Measurements from ENCODE around the gene MAPKAP1.
A peak's percentile ranks its signal among the peaks of the same experiment; 100 is the strongest.

The MAPKAP1 gene

DNA sequence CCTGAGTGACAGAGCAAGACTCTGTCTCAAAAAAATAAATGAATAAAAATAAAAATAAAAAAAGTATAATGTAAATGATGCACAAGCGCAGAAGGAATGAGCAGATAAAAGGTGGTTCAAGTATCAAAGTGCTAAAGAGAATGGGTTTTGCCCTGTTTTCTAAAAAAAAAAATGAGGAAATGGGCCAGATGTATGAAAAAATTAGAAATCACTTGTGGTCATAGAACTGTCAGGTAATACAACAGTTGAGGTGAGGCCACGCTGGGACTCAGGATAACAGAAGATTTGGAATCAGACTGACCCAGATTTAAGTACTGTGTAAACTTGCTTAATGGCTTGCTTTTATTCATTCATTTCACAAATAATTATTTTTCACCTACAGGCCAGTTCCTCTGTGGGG lies 69.8 kb downstream of the MAPKAP1 start:
- DNase-seq: no peak

DNA sequence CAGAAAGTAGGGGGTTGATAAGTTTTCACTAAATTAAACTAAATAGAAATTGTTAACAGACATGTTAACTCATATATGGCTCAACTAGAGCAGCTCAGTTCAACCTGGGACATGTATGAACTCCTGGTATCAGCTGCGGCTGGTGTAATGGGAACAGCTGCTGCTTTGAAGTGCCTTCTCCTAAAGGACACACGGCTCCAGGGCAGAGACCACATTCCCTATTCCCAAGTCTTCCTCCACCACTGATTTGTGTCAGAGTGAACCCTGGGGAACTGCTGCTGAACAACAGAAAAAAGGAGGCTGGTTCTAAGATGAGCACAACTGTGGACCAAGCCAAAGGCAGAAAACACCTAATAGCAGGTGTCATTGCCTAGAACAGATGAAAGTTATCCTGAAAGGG lies 71.1 kb downstream of the MAPKAP1 start:
- DNase-seq: peak; percentile 17

DNA sequence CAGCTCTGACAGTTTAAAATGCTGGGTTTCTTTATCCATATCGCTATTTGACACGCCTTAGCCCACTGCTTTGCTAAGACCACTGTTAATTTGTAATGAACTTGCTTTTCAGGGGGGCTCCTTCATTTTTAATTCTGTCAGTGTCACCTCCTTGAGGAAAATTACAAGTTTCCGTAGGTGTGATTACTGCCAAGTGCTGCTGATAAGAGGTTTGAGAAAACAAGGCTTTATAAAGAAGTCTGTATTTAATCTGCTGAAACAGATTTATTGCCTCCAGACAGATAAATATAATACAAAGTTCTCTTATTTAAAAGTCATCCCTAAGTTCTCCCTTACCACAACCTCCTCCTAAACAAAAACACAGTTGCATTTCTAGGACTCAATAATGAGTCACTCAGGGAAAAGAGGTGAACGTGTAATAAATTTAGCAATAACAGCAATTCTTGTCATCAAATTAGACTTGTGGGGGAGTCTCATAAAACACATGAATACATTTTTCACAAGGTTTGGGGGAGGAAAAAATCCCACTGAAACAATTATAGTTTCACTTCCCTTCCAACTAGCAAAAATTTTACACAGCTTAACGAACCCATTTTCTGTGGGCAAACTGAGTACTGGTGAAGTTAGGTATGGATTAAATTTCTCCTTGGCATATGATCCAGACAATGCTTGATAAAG lies 72.8 kb downstream of the MAPKAP1 start:
- no peak for DNase-seq

DNA sequence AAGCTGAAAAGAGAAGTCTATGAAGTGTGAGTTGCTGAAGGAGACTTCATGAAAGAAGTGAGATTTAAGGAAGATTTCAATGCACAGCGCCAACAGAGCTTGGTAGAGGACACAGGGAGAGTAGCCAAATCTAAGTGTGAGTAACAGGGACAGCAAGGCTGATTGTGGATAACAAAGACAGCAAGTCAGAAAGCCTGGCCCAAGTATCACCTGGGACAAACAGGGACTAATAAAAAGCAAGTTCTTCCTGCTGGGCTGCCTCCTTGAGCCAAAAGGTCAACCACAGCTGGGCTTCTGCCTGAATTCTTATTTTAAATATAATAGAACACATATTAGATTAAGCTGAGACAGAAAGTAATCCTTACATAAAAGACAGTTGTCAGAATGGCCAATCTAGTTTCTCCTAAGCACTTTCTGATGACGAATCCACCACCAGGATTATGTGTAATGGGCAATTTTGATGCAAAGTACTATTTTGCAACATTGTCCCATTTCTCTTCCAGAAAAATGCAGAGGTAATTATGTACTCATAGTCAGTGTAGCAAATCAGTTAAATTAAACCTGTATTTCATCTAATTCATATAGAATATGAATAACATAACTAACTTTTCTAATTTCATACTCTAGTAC lies 73.8 kb downstream of the MAPKAP1 start:
- DNase-seq: no peak

DNA sequence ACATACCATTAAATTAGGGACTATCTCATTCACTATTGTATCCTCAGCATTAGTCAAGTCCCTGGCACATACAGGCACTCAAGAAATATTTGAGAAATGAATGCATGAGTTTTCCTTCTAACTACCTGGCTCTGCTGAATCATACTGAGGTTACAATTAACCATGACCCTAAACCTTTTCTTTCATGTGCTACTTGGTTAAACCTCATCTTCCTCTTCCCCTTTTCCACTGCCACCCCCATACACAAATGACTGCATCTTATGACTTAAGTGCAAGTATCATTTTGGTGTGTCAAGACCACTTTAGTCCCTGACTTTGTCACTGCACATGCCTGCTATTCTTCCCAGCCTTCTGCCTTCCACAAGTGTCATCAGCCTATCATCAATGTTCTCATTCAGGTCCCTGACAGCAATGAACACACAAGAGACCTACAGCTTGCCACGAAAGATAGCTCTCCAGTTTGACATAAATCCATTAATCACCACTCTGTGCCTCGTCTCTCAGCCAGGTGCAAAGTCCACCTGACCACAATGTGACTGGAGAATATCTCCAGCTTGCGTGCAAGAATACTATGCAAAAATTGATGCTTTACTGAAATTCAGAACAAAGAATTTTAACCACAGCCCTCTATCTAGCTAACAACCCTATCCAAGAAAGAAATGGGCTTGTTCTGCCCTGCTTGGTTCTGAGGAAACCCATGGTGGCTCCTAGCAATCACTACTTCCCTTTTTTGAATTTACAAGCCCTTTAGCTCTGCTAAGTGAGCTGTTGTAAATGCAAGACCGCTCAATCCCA lies 74.5 kb downstream of the MAPKAP1 start:
- DNase-seq: peak; percentile 48

DNA sequence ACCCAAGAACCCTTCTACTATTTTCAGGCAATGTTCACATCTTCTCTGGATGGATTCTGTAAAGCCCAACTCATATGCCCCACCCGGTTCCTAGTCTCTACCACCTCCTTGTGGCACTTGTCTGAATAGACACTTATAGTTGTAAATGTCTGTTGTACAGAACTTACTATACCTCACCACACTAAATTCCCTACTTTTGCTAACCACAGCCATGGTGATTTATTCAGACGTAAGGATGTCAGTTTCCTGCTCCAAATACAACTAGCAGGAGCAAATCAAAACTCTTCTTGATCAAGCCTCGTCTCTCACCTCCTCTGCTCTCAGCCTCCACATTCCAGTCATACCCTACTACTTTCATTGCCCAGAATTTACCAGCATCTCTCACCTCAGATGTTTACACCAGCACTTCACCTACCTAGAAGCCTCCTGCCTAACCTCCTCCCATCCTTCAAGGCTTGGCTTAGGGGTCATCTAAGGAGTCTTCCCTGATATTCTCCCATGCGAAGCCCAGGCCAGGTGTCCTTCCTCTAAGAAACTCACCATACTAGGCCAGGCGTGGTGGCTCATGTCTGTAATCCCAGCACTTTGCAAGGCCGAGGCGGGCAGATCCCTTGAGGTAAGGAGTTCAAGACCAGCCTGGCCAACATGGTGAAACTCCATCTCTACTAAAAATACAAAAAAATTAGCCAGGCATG lies 75.5 kb downstream of the MAPKAP1 start:
- DNase-seq: peak; percentile 21

DNA sequence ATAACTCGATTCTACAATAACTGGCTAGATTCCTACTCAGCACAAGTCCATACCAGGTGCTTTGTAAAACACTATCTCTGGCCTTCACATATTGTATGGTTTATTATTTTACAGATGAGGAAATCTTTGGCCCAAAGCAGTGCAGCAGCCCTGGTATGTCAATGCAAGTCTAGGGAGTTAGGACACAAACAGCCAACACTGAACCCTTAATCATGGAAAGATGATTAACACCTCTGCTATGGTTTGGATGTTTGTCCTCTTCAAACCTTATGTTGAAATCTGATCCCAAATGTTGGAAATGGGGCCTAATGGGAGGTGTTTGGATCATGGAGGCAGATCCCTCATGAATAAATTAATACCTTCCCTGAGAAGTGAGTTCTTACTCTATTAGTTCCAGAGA lies 76.6 kb downstream of the MAPKAP1 start:
- DNase-seq: no peak

DNA sequence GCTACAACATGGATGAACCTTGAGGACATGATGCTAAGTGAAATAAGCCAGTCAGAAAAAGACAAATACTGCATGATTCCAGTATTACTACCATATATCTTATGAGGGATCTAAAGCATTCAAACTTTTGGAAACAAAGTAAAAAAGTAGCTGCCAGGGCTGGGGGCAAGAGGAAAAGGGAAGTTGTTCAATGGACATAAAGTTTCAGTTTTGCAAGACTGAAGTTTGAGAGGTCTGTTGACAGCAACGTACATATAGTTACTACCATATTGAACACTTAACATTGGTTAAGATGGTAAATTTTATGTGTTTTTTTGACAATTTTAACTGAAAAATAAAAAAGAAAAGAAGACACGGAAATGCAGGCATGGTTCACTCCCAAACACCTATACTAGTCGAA lies 77.6 kb downstream of the MAPKAP1 start:
- no peak for DNase-seq

DNA sequence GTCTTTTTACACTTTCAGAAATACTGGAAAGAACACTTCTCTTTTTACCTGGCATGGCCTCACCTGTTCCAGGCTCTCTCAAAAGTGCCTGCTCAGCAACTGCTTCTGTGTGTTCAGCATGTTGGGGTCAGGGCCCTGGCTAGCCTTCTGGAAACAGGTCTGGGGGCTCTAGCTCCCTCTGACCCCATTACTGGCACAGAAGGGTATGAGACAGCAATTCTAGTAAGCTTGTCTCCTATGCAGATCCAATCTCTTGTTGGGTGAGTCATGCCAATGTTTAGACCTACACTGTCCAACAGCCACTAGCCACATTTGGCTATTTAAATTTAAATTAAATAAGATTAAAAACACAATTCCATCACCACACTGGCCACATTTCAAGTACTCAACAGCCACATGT lies 80.8 kb downstream of the MAPKAP1 start:
- DNase-seq: no peak

DNA sequence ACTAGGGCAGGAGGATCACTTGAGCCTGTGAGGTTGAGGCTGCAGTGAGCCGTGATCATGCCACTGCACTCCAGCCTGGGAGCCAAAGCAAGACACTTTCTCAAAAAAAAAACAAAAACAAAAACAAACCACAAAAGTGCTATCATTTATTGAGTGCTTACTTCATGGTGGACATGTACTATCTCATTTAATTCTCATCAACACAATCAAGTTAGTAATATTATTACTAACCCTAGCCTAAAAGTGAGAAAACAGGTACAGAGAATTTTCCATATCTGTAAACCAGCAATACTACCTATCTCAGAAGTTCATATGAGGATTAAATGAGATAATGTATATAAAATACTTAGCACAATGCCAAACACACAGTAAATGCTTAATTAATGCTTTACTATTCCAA lies 85.8 kb downstream of the MAPKAP1 start:
- DNase-seq: no peak

DNA sequence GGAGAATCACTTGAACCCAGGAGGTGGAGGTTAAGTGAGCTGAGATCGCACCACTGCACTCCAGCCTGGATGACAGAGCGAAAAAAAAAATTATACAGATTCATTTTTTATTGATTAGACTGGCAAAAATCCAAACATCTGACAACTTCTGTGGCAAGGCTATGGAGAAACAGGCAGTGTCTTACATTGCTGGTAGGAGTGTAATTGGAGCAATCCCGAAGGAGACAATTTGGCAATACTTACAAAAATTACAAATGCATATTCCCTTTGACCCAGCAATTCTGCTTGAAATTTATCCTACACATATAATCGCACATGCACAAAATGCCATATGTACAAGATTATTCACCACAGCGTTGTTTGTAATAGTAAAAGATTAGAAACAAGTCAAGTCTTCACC lies 86.8 kb downstream of the MAPKAP1 start:
- DNase-seq: no peak

DNA sequence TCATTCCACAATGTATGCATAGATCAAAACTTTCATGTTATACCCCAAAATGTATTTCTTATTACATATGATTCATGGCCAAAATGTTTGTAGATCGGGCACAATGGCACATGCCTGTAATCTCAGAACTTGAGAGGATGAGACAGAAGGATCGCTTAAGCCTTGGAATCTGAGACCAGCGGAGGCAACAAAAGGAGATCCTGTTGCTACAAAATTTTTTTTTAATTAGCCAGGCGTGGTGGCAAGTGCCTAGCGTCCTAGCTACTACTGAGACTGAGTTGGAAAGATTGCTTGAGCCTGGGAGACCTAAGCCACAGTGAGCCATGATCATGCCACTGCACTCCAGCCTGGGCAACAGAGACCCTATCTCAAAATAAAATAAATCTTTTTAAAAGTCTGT lies 89.9 kb downstream of the MAPKAP1 start:
- no peak for DNase-seq

DNA sequence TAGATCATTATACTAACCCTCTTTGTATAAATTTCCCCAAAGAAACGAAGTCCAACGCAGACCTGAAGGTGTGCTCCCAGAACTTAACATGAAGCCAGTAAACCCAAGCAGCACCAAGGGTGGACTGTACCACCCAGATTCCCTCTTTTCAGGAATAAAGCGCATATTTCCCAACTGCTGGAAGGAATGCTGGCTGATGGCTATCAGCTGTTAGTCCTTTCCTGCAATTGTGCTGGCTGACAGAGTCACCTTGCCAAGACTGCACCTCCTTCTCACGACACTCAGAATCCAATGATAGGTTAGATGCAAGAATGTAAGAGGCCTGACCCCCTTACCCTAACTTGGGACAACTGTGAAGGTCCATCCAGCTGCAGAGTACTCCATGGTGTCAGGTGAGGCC lies 93.9 kb downstream of the MAPKAP1 start:
- no peak for DNase-seq

DNA sequence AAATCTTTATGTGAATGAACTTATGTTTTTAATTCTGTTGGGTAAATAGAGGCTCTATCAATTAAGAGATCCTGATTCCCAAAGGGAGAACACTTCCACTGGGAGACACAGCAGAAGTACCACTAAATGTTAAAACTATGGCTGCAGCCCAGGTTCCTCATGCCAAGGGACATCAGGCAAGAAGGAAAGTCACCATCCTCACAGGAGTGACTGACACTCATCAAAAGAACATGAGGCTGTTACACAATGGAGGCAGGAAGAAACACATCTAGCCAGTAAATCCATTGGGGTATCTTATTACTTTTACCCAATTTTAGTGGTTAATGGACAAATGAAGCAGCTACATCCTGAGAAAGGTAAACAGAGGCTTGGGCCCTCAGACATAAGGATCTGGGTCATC lies 94.4 kb downstream of the MAPKAP1 start:
- no peak for DNase-seq

DNA sequence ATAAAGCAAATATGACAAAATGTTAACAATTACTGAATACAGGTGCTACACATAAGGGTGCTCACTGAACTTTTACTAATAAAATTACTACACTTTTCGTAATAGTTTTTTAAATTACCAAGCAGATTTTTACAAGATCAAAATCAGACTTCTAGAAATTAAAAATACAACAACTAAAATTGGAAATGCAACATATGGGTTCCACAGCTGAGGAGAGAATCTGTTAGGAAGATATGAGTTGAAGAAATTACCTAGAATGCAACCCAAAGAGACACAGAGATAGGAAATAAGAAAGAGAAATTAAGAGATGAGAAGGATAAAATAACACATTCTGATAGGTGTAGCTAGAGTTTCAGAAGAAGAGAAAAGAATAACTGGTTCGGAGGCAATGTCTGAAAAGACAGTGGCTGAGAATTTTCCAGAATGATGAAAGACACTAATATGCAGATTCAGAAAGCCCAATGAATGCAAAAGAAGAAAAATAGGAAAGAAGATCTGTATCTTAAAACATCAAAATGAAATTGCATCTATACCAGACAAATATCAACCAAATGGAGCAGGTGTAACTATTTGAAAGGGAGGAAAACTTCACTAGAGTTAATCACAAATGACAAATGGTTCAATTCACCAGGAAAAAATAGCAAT lies 95.8 kb downstream of the MAPKAP1 start:
- no peak for DNase-seq

DNA sequence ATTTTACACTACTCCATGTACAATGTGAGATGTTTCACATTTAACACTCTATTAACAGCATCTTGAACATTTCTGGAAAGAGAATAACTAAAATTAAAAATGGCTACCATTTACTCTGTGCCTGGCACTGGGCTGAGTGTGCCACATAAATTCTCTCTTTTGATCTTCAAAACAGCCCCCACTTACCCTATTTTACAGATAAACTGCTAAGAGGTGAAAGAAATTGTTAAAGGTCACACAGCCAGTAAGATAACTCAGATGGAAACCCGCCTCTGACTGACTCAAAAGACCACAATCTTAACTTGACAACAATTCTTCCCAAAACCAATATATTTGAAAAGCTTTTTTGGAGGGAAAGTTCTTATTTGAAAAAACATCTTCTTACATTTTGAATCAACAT lies 97.3 kb downstream of the MAPKAP1 start:
- DNase-seq: no peak

DNA sequence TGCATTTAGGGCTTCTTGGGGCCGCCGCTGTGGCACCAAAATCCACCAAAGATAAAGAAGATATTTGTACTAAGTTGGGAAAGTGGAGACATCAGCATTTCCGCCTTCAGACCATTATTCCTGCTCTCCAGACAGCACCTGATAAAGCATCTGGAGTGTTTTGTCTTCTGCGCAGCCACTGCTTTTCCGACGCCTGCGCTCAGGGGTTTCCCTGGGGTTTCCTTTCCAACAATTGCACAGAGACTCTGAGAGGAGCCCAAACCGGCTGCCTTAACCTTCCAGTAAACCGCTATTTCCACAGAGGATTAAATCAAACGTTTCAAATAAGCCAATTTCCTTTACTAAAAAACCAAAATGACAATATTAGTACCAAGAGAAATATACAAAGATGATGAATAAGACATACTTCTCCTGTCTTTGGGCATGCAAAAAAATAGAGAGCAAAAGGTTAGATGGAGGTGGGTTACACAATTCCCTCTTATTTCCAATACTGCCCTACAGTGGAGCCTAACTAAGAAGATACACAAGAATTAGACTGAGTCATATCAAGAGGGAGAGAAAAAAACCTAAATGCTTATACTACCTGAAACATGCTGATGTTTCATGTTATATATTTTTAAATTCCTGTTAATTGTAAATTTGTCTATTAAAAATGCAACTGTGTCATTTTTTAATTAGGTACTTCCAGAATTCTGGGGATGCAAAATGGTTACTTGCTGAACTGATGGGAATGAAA lies 98.4 kb downstream of the MAPKAP1 start:
- no peak for DNase-seq

DNA sequence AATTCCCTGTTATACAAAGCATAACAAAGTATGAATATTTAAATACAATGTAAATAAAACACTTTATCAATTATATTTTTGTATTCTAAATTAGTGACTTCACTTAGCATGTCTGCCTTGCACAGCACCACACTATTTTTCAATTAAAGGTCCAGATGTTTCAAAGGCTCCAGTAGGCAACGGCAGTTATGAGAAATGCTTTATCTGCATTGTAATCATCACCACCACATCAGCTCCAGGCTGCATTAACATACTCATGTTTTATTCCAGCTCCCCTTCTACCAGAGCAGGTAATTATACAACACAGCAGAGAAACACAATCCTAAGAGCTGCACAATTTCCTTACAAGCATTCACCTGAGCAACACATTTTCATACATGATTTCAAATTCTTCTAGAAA lies 102.8 kb downstream of the MAPKAP1 start:
- no peak for DNase-seq

DNA sequence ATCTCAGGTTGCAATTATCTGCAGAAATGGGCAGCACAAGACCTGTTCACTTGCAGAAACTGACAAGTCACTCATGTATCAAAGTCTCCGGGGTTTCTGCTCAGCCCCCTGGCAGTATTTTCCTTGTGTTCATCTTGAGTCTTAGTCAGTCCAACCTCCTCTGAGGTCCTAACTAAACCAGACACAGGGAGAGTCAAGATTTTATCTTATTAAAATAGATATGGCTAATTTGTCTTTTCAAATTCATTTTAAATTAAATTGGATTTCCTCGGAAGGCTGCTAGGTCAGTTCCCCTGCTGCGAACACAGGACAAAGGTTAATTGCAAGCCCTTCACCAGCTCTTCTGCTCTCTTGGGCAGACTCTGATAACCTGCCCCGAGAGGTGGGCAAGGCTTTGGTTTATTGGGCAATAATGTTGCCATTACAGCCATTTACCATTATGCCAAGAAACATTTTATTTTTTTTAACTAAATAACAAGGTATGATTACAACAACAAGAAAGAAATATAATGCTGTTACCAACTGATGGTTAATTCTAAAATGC lies 103.5 kb downstream of the MAPKAP1 start:
- no peak for DNase-seq

DNA sequence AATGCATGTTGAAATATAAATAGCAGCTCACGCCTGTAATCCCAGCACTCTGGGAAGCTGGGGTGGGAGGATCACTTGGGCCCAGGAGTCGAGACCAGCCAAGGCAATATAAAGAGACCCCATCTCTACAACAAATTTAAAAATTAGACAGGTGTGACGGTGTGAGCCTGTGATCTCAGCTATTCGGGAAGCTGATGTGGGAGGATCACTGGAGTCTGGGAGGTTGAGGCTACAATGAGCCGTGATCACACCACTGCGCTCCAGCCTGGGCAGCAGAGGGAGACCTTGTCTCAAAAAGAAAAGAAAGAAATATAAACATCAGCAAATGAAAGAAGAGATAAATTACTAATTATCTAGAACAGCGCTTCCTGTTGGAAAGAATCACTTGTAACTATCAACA lies 105.0 kb downstream of the MAPKAP1 start:
- DNase-seq: no peak

DNA sequence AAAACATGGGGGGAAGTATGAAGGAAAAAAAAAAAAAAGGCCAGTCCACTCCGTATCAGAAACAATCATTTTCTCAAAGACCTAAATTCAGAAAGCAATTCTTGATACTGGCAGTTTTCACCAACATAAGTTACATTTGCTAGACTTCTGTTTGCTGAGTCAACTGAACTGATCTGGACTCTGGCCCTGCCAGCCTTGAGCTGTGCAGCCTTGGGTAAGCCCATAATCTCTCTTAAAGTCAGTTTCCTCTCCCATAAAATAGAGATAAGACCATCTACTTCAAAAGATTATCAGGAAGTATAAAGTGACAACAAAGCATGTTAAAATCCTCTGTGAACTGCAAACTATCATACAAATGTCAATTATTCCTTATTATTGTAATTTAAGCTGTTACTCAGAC lies 106.8 kb downstream of the MAPKAP1 start:
- no peak for DNase-seq

DNA sequence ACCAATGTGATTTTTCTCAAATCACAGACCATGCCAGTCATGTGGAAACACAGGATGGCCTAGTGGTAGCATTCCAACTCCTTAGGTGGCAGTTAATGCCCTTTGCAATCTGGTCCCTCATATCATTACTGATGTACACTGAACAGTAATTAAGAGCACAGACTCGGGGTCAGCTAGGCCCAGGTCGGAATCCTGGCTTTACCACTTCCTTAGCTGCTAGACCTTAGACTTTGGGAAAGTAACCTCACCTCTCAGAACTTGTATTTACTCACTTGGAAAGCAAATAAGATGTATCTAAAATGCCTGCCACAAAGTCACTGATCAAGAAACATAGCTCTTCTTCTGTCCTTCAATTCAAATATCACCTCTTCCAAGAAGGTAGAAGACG lies 112.8 kb downstream of the MAPKAP1 start:
- no peak for DNase-seq

Data from NCI-H146 (cell line).